Head of caudate nucleus (tissue), 42 donors: ENCODE data around the gene FNBP1.
"Not testable (repeated sequence)": the region's sequence is repeated elsewhere in the genome, so short reads cannot be mapped to it uniquely, and the experiment has no call there.

Experiments used
- DNase-seq, 42 donors: peaks; one replicate each; pipeline versions ENCODE4 v3.0.0 to v3.0.0-alpha.2; 2020 to 2021; ENCODE audit warnings: mixed read lengths in 7 of 42
- intact Hi-C: fragments of 100-400 bp; cut with DNase I; formaldehyde crosslinking; loops from one replicate; pipeline ENCODE4 v1.15.0; 2022

The FNBP1 gene

GRCh38 chr9:129980224-129980623 is 62.8 kb downstream of the FNBP1 start:
- DNase-seq, intact Hi-C loops: not testable (repeated sequence)

GRCh38 chr9:129979071-129979745 is 63.8 kb downstream of the FNBP1 start:
- DNase-seq: no peak

GRCh38 chr9:129972816-129973215 is 70.2 kb downstream of the FNBP1 start:
- peak in 1 of 42 donors; percentile 13 for DNase-seq
- intact Hi-C loops: no loop called here

More at GRCh38 chr9:129979071-129979745, 63.8 kb downstream of the FNBP1 start:
- intact Hi-C loops: no loop called here

- DNase-seq: peak in 1 of 42 donors; percentile 5
- intact Hi-C loops: no loop called here
Measured at GRCh38 chr9:129968690-129969485, 74.1 kb downstream of the FNBP1 start.

- DNase-seq: peak in 4 of 42 donors; percentile 33 to 62 (median 50)
- intact Hi-C loops: no loop called here
Measured at GRCh38 chr9:129964901-129965734, 77.9 kb downstream of the FNBP1 start.

GRCh38 chr9:129962889-129963703 is 79.9 kb downstream of the FNBP1 start:
- DNase-seq: peak in 15 of 42 donors; percentile 16 to 75 (median 38)
- intact Hi-C loops: no loop called here

GRCh38 chr9:129962451-129962864 is 80.5 kb downstream of the FNBP1 start:
- intact Hi-C loops: no loop called here
- DNase-seq: peak in 2 of 42 donors; percentile 32 to 43

GRCh38 chr9:129958796-129959195 is 84.2 kb downstream of the FNBP1 start:
- intact Hi-C loops: no loop called here
- peak in 1 of 42 donors; percentile 34 for DNase-seq

GRCh38 chr9:129954868-129955550 is 88.0 kb downstream of the FNBP1 start:
- DNase-seq: peak in 1 of 42 donors; percentile 43
- intact Hi-C loops: no loop called here

- intact Hi-C loops: no loop called here
- DNase-seq: peak in 1 of 42 donors; percentile 17
Measured at GRCh38 chr9:129953736-129954135, 89.3 kb downstream of the FNBP1 start.

- DNase-seq: peak in 2 of 42 donors; percentile 22 to 29
- intact Hi-C loops: no loop called here
Measured at GRCh38 chr9:129952337-129952736, 90.7 kb downstream of the FNBP1 start.

GRCh38 chr9:129949821-129950220 is 93.2 kb downstream of the FNBP1 start:
- intact Hi-C loops: no loop called here
- peak in 2 of 42 donors; percentile 5 to 44 for DNase-seq

GRCh38 chr9:129948626-129949025 is 94.4 kb downstream of the FNBP1 start:
- peak in 1 of 42 donors; percentile 32 for DNase-seq

GRCh38 chr9:129946246-129946995 is 96.6 kb downstream of the FNBP1 start:
- intact Hi-C loops: no loop called here
- DNase-seq: peak in 1 of 42 donors; percentile 1

More at GRCh38 chr9:129948626-129949025, 94.4 kb downstream of the FNBP1 start:
- intact Hi-C loops: not testable (repeated sequence)

GRCh38 chr9:129945314-129945713 is 97.7 kb downstream of the FNBP1 start:
- peak in 1 of 42 donors; percentile 2 for DNase-seq
- intact Hi-C loops: no loop called here

GRCh38 chr9:129944506-129945116 is 98.4 kb downstream of the FNBP1 start:
- peak in 8 of 42 donors; percentile 26 to 54 (median 33) for DNase-seq
- intact Hi-C loops: no loop called here

GRCh38 chr9:129939431-129939830 is 103.6 kb downstream of the FNBP1 start:
- intact Hi-C loops: no loop called here
- peak in 1 of 42 donors; percentile 14 for DNase-seq
